Aorta (tissue), 5 donors: Measurements from ENCODE around the gene TMEM167A. TPM values are rescaled to one million over a fixed set of nuclear protein-coding genes. Genes with fewer than 3 reads are reported as not detected.

Experiments used
- ATAC-seq: fragments of 200-7000 bp; cut with Tn5 transposase; one replicate; pipeline ENCODE4 v1.9.1; 2022; ENCODE audit warnings: moderate library complexity; ENCODE audit not compliant: low FRiP score
- DNase-seq, 2 donors: peaks; one replicate each; pipeline ENCODE4 v3.0.0-alpha.2; 2020
- H3K27ac ChIP-seq, 2 donors: one replicate each; pipeline ENCODE4 v1.5.1; 2013; ENCODE audit warnings: low read length in 2 of 2, mild to moderate bottlenecking in 2 of 2, moderate library complexity in 2 of 2, control low read depth in 1 of 2, inconsistent platforms in 1 of 2, low read depth in 1 of 2
- H3K27me3 ChIP-seq, 2 donors: one replicate each; pipeline ENCODE4 v1.6.1; 2013; ENCODE audit warnings: control low read depth in 1 of 2, low read length in 1 of 2, mild to moderate bottlenecking in 1 of 2, moderate library complexity in 1 of 2; ENCODE audit not compliant: insufficient read depth in 2 of 2, control insufficient read depth in 1 of 2
- H3K36me3 ChIP-seq, 2 donors: one replicate each; pipeline ENCODE4 v1.6.1; 2013; ENCODE audit warnings: control low read depth in 1 of 2, low read length in 1 of 2, mild to moderate bottlenecking in 1 of 2; ENCODE audit not compliant: insufficient read depth in 2 of 2, control insufficient read depth in 1 of 2
- H3K4me1 ChIP-seq, 2 donors: one replicate each; pipeline ENCODE4 v1.6.1; 2013; ENCODE audit warnings: low read length in 2 of 2, control low read depth in 1 of 2, mild to moderate bottlenecking in 1 of 2, moderate library complexity in 1 of 2; ENCODE audit not compliant: insufficient read depth in 2 of 2, control insufficient read depth in 1 of 2
- H3K4me3 ChIP-seq, 2 donors: one replicate each; pipeline ENCODE4 v1.5.1; 2013; ENCODE audit warnings: low read length in 2 of 2, control low read depth in 1 of 2, mild to moderate bottlenecking in 1 of 2
- H3K9me3 ChIP-seq: one replicate; pipeline ENCODE4 v1.6.1; 2013; ENCODE audit warnings: mild to moderate bottlenecking, low read length; ENCODE audit not compliant: control insufficient read depth
- WGBS, 2 donors: extraction: QIAGEN DNeasy Blood & Tissue Kit; methylation state at CpG; one replicate each; pipeline ENCODE4 v1.1.7; 2013; 5-methylcytosine and 5-hydroxymethylcytosine counted together
- intact Hi-C, 2 donors: fragments of 100-400 bp; cut with DNase I; formaldehyde crosslinking; loops; one replicate each; pipeline versions ENCODE4 v1.14.2 to v1.15.0; 2022
- polyA plus RNA-seq, 2 donors: library from polyadenylated mRNA; stranded (reverse); fragments of 200-250 nt; gene quantifications; one replicate each; pipeline ENCODE4 v1.2.3, GENCODE V29; 2013
- total RNA-seq, 2 donors: library from RNA; stranded (reverse); fragmentation: NEBNext Ultra II Directional; extraction: Animal tissue kit (Norgen Biotek cat#: 25700); gene quantifications; one replicate each; pipeline ENCODE4 v1.2.1, GENCODE V29; 2021
- donor health status: healthy with polysubstance abuse.
- donor health status: Bipolar disorder and iron deficiency.
- donor health status: DM: no; HTN: no; CAD: no.
- donor health status: DM: no; HTN: no; CAD: no.
- donor health status: DM: yes; HTN: yes; CAD: no.

TMEM167A gene
- total and polyA plus RNA-seq, 4 donors: 53.5 to 80.9 (median 70.1) TPM

- no peaks in the 10 kb centered on the region for H3K36me3 ChIP-seq
- no peaks in the 10 kb centered on the region for H3K27me3 ChIP-seq
- peak in 1 of 2 donors; percentile 67 for DNase-seq
- intact Hi-C loops: no loop called here
- H3K4me1 ChIP-seq: peaks cover 0 to 2% of the 10 kb centered on the region in 2 donors
- WGBS, 2 donors: 49 to 57% methylated on average over 5 of the region's 5 CpGs
- no peak overlapping the region for H3K27ac ChIP-seq
- no peak overlapping the region for H3K4me3 ChIP-seq
- peak; percentile 70 for ATAC-seq
- no peaks in the 10 kb centered on the region for H3K9me3 ChIP-seq
Measured at GRCh38 chr5:83035373-83036100, 41.7 kb downstream of the TMEM167A start.

DNA sequence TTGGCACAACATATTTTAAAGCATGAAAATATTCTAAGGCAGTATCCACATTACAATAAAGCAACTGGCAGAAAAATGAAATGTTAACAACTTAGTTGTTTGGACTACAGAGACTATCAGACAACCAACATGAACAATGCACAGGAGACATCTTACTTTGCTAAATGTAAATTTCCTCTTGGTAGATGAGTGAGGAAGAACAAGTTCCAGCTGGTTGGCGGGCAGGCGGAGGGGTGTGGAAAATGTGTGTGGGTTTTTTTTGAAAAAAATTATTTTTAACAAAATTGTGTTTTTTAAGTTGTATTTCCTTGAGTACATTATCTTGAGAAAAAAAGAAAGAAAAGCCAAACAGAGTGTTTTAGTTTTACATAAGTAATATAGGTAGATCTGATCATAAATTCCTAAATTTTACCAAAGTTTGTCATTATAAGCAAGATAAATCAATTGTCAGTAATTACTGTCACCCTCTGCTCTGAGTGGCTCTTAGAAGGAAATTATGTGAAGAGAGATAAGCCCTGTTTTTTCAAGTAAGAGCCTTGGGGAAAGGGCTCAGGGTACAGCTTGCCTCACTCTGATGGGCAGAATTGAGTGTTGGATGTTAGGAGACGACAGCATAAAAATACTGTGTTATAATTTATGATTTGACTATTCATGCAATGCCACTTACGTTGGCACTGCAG is 42.5 kb downstream of the TMEM167A start:
- no peak for DNase-seq
- Histone ChIP-seq H3K27me3 (no peaks in the 10 kb centered on the region), H3K36me3 (no peaks in the 10 kb centered on the region), H3K4me3 (no peak overlapping the region), H3K27ac (no peak overlapping the region), H3K9me3 (no peaks in the 10 kb centered on the region), H3K4me1 (peaks cover 0 to 2% of the 10 kb centered on the region in 2 donors)
- ATAC-seq: no peak
- WGBS, 2 donors: 92 to 97% methylated on average over 4 of the region's 4 CpGs
- intact Hi-C loops: no loop called here

GRCh38 chr5:83034036-83034435 is 43.2 kb downstream of the TMEM167A start:
- 88 to 92% methylated on average over 3 of the region's 3 CpGs for WGBS, 2 donors

GRCh38 chr5:83031381-83031780 is 45.8 kb downstream of the TMEM167A start:
- Histone ChIP-seq H3K4me1 (peaks cover 0 to 4% of the 10 kb centered on the region in 2 donors), H3K27ac (no peak overlapping the region), H3K4me3 (no peak overlapping the region), H3K9me3 (no peaks in the 10 kb centered on the region), H3K27me3 (no peaks in the 10 kb centered on the region), H3K36me3 (no peaks in the 10 kb centered on the region)
- 89 to 91% methylated on average over 1 of the region's 1 CpG for WGBS, 2 donors
- no peak for DNase-seq
- intact Hi-C loops: no loop called here
- ATAC-seq: no peak

More at GRCh38 chr5:83034036-83034435, 43.2 kb downstream of the TMEM167A start:
- H3K36me3 ChIP-seq: no peaks in the 10 kb centered on the region
- H3K9me3 ChIP-seq: no peaks in the 10 kb centered on the region
- no peak overlapping the region for H3K4me3 ChIP-seq
- no peaks in the 10 kb centered on the region for H3K27me3 ChIP-seq
- no peak overlapping the region for H3K27ac ChIP-seq
- intact Hi-C loops: no loop called here
- peaks cover 0 to 2% of the 10 kb centered on the region in 2 donors for H3K4me1 ChIP-seq
- DNase-seq (no peak), ATAC-seq (no peak)

DNA sequence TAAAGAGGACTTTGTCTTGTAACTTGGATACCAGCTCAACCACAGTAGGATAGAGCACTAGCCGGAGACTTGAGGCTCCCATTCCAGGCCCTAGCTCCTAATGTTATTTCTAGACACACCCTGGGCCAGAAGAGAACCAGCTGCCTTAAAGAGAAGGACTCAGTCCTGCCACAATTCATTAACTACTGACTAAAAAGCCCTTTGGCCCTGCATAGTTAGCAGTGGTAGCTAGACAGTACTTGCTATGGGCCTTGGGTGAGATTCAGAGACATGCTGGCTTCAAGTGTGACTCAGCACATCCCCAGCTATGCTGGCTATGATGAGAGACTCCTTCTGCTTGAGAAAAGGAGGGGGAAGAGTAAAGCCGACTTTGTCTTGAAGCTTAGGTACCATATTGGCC is 47.3 kb downstream of the TMEM167A start:
- Histone ChIP-seq H3K27me3 (no peaks in the 10 kb centered on the region), H3K9me3 (no peaks in the 10 kb centered on the region), H3K4me3 (no peak overlapping the region), H3K36me3 (no peaks in the 10 kb centered on the region), H3K4me1 (peaks cover 0 to 2% of the 10 kb centered on the region in 2 donors), H3K27ac (no peak overlapping the region)
- intact Hi-C loops: no loop called here
- no peak for ATAC-seq
- DNase-seq: no peak
- 91 to 94% methylated on average over 2 of the region's 2 CpGs for WGBS, 2 donors

GRCh38 chr5:83026930-83027687 is 50.1 kb downstream of the TMEM167A start:
- 65 to 69% methylated on average over 4 of the region's 4 CpGs for WGBS, 2 donors
- no peak for ATAC-seq

GRCh38 chr5:83026516-83026915 is 50.7 kb downstream of the TMEM167A start:
- WGBS, 2 donors: 70 to 76% methylated on average over 2 of the region's 2 CpGs

More at GRCh38 chr5:83026930-83027687, 50.1 kb downstream of the TMEM167A start:
- intact Hi-C loops: no loop called here
- no peak overlapping the region for H3K4me3 ChIP-seq
- peaks cover 0 to 2% of the 10 kb centered on the region in 2 donors for H3K4me1 ChIP-seq
- H3K27ac ChIP-seq: no peak overlapping the region
- no peaks in the 10 kb centered on the region for H3K27me3 ChIP-seq
- no peaks in the 10 kb centered on the region for H3K36me3 ChIP-seq
- no peak for DNase-seq
- H3K9me3 ChIP-seq: no peaks in the 10 kb centered on the region

DNA sequence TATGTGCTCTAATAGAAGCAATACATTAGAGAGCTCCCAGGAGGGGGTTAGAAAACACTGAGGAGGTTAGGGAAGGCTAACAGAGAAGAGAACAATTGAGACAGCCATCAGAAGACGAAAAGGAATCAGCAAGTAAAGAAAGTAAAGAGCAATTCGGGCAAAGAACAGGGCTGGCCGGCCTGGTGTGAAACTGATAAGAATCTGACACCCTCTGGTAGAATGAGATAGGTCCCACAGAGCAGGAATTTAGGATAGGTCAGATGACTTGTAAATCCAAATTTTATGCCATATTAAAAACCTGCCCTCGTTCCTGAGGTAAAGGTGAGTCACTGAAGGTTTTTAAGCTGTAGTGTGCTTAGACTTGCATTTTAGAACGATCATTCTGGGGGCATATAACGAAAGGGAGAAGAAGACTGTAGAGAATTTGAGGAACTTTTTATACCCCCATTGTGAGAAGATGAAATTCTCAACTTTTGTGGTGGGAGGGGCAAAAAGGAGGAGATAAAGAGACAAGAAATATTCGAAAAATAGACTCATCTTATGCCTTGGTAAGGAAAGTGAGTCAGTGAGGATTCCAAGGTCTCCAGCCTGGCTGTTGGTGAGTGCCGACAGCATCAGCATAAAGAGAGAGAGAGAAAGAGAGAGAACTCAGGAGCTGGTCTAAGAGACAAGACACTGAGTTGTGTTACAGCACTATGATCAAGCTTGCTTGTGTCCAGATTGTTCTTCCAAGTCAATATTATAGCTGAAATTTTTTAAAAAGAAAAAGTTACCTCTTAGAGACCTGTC is 51.3 kb downstream of the TMEM167A start:
- DNase-seq: no peak

More at GRCh38 chr5:83026516-83026915, 50.7 kb downstream of the TMEM167A start:
- ATAC-seq (no peak), DNase-seq (no peak)
- H3K4me1 ChIP-seq: peaks cover 0 to 2% of the 10 kb centered on the region in 2 donors
- no peak overlapping the region for H3K4me3 ChIP-seq
- intact Hi-C loops: no loop called here
- H3K9me3 ChIP-seq: no peaks in the 10 kb centered on the region
- no peaks in the 10 kb centered on the region for H3K36me3 ChIP-seq
- no peak overlapping the region for H3K27ac ChIP-seq
- H3K27me3 ChIP-seq: no peaks in the 10 kb centered on the region

More for the DNA sequence above, 51.3 kb downstream of the TMEM167A start:
- intact Hi-C loops: no loop called here
- Histone ChIP-seq H3K27me3 (no peaks in the 10 kb centered on the region), H3K9me3 (no peaks in the 10 kb centered on the region), H3K27ac (no peak overlapping the region), H3K4me1 (peaks cover 0 to 2% of the 10 kb centered on the region in 2 donors), H3K36me3 (no peaks in the 10 kb centered on the region), H3K4me3 (no peak overlapping the region)
- WGBS, 2 donors: 94 to 97% methylated on average over 8 of the region's 8 CpGs
- no peak for ATAC-seq
